Right ventricle myocardium superior (tissue), 1 donor: ENCODE measurements around the gene IRF2BP2. TPM values are rescaled to one million over a fixed set of nuclear protein-coding genes. Genes with fewer than 3 reads are reported as not detected.

Experiments used
- total RNA-seq: library from RNA; stranded (reverse); fragmentation: NEBNext Ultra II Directional; extraction: Animal tissue kit (Norgen Biotek cat#: 25700); gene quantifications from one replicate; pipeline ENCODE4 v1.2.1, GENCODE V29; 2021
- donor health status: DM: no; HTN: yes; CAD: no; lungs with severe emphysema.

IRF2BP2 gene
- total RNA-seq, 1 donor from 2014 or later, result 119 TPM

Other genes starting within 250 kb of the IRF2BP2 start
- gene COA6, start 236.7 kb downstream of the IRF2BP2 start, total RNA-seq, result 42.0 TPM
- 9.2 TPM for gene TARBP1, start 131.0 kb downstream of the IRF2BP2 start, total RNA-seq